GM18870 (cell line): ENCODE data around the gene TMEM45A.
"Not testable (repeated sequence)": the region's sequence is repeated elsewhere in the genome, so short reads cannot be mapped to it uniquely, and the experiment has no call there.

Experiments
- ATAC-seq: cut with Tn5 transposase; IDR thresholded peaks from one replicate; pipeline ENCODE4 v1.9.1; 2021; ENCODE audit warnings: moderate library complexity; ENCODE audit not compliant: unreplicated experiment

Gene TMEM45A

DNA sequence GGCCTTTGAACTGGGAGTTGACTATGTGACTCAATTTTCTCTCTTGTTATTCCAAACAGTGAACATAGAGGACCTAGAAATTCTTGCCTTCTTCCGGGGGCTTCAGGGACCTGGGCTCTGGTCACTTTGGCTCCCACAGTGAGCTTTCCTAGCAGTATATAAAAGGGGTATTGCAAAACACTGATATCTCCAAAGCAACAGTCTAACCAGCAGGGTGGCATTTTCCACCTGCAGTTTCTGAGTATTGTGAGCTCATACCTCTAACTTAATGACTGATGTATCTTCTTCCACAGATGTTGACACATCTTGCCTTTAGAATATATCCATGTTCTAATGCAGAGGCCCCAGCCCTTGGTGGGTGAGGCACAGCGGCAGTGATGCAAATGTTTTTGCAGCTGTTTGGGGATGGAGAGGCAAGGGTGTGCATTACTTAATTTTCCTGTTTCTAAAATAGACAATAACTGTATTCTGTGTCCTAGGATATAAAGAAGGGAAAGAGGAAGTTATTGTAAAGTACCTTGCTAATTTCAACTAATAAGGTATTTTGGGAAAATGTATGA, 71.3 kb downstream of the TMEM45A start:
- no peak for ATAC-seq

DNA sequence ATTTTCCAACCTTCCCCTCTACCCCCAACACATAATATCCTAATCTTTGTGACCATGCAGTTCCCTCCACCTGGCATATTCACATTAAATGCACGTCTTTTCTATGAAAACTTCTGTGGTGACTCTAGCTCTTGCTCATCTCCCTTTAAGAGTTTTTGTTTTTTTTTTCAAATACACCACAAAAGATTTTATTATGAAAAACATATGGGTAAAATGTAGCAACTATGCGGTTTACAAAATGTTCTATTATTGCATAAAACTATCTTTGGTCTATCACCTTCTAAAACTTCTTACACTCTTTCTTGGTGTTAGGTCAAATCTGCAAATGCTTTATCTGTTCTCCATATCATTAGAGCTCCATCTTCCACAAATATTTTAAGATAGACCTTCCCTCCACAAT, 78.4 kb downstream of the TMEM45A start:
- no peak for ATAC-seq

DNA sequence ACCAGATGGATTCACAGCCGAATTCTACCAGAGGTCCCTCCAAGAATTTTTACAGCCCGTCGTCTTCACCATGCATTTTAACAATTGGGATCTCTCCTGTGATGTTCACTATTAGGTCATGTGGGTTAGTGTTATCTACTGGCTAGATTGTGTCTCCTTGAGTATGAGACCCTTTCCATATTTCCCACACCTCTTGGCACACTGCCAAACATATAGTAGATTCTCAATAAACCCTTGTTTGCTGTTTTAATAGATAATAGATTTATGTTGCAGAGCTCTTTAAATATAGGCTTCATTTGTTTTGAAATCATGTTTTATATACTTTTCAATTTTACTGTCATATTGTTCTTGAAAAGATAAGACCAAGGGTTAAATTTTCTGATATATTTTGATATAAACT, 82.1 kb downstream of the TMEM45A start:
- no peak for ATAC-seq

DNA sequence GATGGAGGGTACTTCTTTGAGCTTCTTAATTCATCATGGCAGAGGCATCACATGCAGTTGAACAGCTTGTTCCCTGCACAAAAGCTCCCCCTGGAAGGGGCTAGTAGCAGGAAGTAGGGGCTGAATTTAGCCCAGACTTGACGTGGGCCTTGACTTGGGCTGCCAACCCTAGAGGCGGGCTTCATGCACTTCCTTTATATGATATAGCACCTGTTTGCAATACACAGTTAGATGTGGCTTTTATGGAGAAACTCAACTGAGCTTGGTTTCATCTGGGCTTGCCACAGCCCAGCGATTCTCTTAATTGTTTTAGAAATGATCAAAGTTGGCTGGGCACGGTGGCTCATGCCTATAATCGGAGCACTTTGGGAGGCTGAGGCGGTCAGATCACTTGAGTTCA, 83.3 kb downstream of the TMEM45A start:
- ATAC-seq = no peak

DNA sequence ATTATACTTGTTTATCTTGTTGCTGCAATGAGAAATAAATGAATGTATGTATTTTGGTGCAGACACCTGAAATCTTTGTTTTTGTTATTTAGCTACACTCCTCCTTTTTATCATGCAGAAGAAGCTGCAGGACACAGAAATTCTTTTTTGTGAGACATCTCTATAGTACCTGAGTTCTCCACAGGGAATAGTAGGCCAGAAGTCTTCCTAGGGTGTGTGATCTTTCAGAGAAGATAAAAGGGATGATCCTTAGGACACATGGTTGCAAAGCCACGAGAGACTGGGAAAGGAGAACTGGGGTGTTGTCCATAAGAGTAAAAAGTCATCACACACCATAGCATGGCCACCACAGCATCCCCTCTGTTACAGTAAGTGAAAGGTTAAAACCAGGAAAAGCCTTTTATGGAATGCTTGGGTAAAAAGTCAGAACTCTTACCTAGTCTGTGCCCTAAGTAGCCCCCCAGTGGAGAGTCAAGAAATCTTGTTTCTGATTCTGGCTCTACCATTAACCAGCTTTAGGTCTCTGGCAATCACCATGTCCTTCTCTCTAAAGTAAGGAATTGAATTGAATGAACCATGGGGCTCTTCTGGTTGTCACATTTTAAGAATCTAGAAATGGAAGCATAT, 85.1 kb downstream of the TMEM45A start:
- ATAC-seq = no peak

DNA sequence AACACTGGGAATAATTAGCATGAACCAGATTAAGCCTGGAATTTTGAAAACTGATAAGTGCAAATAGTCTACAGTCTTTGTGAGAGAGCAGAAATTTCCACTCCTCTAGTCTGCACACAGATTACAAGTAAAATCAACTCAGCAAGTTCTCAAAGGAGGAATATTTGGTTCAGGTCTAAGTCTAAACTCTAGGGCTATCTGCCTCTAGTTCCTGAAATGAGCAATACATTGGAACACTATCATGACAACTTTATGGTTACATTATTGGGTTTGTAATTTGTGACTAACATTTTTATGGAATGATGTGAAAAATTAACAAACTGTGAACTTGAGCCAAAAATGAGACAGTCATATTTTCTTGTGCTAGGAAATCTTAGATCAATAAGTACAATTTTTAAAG, 86.2 kb downstream of the TMEM45A start:
- ATAC-seq = no peak

DNA sequence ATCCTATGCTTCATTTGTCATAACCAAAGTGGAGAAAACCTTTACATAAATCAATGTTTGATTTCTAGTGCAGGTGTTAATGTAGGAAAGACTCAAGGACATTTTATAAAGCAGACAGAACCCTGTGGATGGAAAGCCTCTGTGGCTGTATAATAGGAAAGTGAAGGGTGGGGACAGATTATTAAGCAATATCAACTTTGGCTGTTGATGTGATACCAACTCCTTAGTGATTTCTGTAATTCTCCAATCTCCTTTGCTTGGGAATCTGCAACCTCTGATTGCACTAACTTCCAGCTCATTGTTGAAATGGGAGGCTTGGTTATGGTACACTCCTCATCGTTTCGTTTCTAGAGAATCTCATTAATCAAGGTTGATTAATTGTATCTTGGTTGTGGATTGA, 87.7 kb downstream of the TMEM45A start:
- no peak for ATAC-seq

DNA sequence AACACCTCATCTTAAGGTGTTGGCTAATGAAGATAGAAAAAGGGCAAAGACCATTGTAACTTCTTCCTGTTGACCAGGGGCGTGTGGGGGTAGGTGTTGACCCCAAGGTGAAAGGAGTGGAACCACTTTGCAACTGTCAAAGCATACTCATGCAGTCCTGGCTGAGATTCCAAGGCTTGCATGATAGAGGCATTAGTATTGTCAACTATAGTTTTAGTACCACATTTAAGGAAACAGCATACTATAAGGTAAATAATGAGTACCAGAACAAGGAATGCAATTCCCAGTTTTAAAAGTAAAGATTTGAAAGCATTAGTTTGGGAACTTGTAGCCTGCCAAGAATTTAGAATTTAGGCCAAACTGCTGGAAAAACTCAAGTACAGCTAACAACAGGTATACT, 89.2 kb downstream of the TMEM45A start:
- no peak for ATAC-seq

DNA sequence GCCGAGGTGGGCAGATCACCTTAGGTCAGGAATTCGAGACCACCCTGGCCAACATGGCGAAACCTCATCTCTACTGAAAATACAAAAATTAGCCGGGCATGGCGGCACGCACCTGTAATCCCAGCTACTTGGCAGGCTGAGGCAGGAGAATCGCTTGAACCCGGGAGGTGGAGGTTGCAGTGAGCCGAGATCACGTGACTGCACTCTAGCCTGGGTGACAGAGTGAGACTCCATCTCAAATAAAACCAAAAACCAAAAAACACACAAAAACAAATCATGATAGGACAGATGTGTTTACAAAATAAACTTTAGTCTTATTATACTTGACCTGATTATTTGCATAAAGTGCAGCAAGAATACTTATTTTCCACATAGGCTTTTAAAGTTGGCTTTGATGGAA, 89.7 kb downstream of the TMEM45A start:
- ATAC-seq = not testable (repeated sequence)

DNA sequence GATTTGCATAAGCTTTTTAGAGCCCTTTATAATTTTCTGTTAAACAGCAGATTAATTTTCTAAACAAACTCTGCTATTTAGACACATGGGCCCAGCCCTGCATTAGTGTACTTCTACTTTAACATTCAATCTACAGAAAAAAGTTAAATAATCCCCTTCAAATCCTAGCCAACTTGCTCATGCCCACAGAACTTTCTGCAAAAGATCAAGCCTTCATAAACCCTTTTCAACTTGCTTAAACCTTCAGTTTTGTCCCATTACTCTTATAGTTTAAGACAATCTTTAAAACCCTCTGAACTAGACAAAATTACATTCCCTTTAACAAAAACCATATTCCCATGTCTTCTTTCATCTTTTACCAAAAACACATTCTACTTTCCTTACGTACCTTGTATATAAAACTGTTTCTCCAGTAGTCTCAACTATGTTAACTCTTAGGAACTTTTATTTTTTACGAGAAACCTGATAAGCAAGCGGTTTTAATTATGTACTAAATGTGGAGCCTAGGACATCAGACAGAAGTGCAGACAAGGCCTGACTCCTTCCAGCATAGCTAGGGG, 91.8 kb downstream of the TMEM45A start:
- ATAC-seq = no peak

DNA sequence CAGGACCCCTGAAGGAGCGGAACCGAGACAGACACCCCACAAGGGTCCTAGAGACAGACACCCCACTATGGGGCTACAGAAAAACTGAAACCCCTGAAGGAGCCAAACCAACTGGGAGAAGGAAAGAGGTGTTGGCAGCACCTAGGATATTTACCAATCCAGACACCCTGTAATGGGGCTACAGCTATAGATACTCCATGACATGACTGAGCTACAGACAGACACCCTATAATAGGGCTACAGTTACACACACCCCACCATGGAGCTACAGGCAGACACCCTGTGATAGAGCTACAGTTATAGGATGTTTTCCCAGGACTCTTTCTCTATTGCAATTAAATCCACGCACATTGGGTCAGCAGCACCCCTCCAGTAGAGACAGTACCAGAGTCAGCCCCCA, 94.4 kb downstream of the TMEM45A start:
- ATAC-seq = no peak

DNA sequence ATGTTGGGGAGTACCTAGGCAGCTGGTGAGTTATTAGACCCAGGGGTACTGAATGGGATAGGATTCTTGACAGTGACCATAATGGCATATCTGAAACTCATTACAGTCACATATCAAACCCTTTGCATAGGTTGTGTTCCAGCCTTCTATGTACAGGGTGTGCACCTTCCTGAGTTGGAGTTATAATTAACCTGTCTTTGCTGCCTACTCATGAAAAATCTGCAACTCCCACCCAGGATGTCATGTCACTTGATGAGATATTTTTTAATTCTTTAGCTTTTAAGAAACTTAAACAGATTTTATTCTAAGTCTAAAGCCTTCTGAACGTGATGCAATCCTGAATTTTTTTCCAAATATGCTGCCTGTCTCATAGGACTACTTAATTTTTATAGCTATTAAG, 95.8 kb downstream of the TMEM45A start:
- no peak for ATAC-seq

DNA sequence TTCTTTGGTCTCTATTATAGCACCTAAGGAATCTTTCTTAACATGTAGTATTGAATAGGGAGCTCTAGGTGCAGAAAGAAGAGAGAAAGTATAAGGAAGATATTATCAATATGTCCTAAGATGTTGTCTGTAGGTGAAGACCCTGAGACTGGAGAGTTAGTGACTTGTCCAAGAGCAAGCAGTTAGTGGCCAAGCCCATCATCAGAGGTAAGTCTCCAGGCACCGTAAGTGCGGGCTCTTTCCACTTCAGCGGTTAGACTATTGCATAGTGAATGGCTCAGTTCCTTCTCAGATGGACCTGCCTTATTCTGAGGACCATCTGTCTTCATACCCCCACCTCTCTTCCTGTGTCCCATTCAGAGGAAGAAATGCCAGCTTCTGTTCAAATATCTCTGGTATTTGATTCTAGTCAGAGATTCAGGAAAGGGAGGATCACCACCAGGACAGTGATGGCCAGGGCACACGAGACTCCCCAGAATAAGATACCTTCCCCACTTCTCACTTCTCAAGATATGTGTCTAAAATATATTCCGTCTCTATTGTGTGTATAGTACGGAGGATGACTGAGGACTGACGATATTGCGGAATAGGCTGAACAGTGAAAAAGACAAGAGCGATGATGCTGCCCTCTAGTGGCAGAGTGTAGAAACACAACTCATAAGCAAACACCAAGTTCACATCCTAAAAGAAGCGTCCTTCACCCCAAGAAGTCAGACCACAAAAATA, 97.9 kb downstream of the TMEM45A start:
- ATAC-seq = peak; percentile 72

DNA sequence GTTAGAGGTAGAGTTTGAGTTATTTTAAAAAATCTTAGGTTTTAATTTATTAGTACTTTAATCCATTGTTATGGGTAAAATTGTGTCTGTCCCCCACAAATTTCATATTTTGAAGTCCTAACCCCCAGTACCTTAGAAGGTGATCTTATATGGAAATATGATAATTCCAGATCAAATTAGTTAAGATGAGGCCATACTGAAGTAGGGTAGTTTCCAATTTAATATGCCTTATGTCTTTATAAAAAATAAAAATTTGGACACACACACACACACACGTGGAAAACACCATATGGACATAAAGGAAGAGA, 98.4 kb downstream of the TMEM45A start:
- ATAC-seq = no peak

DNA sequence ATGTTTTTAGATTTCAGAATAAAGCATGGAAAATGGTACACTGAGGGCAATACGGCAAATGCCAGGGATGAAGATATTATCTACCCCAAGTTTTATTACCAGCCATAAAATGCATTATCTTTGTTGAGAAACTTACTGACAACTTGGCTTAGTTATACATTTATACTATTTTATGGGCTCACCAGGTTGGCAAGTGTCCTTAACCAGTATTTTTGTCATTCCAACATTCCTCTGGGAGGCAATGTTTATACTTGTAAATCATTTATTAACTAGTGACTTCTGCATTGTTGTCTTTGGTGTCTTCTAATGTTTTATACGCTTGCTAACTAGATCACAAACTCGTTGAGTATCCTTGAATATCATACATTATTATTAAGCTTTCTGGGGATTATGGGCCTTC, 99.0 kb downstream of the TMEM45A start:
- ATAC-seq = no peak

DNA sequence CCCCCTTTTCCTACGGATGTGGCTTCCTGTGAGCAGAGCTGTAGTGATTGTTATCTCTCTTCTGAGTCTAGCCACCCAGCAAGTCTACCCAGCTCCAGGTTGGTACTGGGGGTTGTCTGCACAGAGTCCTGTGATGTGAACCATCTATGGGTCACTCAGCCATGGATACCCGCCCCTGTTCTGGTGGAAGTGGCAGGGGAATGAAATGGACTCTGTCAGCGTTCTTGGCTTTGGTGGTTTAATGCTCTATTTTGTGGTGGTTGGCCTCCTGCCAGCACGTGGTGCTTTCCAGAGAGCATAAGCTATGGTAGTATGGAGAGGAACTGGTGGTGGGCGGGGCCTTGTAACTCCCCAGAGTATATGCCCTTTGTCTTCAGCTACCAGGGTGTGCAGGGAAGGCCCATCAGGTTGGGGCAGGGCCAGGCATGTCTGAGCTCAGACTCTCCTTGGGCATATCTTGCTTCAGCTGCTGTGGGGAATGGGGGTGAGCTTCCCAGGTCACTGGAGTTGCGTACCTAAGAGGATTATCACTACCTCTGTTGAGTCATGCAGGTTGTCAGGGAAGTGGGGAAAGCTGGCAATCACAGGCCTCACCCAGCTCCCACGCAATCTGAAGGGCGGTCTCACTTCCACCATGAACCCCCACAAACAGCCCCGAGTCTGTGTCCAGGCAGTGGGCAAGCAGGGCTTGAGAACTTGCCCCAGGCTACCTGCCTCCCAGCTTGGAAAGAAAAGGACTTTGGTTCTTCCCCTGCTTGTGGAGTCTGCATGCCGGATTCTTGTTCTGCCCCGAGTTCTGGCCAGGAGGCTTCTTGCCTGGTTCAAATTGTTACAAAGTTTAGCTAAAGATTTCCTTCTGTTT, 108.0 kb downstream of the TMEM45A start:
- no peak for ATAC-seq

DNA sequence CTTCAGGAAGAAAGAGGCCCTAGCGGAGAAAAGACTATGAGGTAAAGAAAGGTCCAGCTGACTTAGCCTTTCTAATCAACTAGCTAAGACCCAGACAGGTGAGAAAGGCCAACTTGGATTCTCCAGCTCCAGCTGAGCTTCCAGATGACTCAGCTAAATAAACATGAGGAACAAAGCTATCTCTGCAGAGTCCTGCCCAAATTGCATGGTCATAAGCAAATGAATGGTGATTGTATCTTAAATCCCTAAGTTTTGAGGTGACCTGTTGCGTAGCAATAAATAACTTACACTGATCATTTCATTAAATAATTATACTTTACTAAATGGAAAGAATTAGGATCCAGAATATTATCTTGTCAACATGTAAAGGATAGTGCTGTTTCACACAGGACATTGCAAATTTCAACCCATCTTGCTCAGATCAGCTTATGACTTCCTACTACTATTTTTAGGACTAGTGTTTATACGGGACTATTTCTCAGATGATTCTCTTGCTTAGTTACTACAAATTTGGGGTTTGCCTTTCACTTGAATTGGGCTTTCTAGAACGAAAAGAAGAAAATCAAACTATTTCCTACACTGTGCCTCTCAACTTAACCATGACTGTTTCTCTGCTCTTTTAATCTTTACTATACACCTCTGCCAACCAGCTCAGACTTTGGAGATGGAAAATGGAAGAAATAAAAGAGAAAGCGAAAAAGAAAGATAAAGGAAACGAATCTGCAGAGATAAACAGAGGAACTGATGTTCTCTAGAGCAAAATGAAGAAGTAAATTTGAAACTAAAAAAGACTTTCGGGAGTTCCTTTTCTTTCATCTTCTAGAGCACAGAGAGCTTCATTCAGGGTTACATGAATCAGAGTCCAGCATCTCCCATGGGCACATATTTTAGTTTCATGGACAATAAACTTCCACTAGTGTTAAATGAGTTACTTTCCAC, 110.4 kb downstream of the TMEM45A start:
- ATAC-seq = peak; percentile 24

DNA sequence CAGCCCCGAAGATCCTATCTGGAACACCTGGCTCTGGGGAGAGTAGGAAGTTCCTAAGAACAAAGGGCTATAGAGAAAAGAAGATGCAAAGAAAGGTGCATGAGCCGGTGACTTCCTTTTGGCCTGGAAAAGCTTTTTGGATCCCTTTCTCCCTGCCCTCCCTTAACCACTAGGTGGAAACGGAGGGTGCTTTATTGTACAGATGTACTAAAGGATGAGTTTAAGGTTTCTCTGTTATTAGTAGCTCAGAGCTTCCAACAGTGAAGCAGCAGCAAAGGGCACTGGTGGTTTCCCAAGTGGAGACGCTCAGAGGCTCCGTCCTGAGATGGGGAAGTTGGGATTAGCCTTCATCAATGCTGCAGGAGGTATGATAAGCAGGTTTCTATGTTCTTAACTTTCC, 111.0 kb downstream of the TMEM45A start:
- peak; percentile 30 for ATAC-seq

DNA sequence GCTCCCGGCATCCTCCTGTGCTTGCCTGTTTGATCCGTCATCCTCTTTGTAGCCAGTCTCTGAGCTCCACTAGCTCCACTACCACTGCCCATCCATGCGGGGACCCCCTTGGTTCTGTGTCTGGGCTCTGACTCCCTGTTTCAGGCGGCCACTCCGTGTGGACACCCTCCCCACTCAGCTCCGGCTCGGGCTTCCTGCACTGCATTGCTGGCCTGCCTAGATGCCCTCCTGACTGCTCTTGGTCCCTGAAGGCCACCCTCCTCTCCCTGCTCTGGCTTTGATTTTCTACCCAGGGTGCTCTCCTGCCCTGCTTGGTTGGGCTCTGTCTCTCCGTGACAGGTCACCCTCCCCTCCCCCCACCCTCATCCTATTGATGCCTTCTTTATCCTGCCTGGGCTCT, 112.9 kb downstream of the TMEM45A start:
- ATAC-seq = no peak

DNA sequence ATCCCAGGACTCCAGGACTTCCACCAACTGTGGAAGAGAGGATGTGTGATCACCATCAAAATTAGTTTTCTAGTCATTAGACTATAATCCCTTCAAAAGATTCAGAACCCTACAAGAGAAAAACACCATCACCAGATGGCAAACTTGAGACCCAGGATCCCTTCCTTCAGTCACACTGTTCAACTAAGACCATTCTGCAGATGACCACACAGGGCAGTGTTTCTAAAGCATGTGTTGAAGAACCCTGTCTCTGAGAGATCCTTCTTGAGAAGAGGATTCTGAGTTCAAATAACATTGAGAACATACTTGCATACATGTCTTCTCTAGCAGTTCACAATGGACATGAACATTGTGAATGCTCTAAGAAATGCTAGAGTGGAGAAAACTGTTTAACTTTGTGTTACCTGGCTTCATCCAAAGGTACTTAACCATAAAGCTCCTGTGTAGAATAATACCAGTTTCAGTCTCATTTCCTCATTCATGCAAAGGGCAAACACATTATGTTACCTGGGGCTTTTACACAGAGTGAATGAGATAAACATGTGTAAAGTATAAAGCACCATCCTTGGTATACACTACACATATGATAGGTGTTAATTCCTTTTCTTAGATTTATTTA, 114.6 kb downstream of the TMEM45A start:
- peak; percentile 83 for ATAC-seq
